Measurements from ENCODE around the gene C1orf116.

Gene C1orf116

GRCh38 chr1:207032528-207033017 lies at the start of gene C1orf116:
Gene C1orf116, minus strand, starts transcription at chr1:207032756. Its CDS starts 5,158 bp downstream, at chr1:207027598.
- DNase-seq (ENCODE audit: low read depth), result no peak
- TF ChIP-seq CTCF (conservative IDR thresholded peaks at IDR 0.05; ENCODE audit: low read depth, low read length), result no peak
- H3K4me3 ChIP-seq (ENCODE audit: low read length), result no peak within 1 kb of the TSS

DNA sequence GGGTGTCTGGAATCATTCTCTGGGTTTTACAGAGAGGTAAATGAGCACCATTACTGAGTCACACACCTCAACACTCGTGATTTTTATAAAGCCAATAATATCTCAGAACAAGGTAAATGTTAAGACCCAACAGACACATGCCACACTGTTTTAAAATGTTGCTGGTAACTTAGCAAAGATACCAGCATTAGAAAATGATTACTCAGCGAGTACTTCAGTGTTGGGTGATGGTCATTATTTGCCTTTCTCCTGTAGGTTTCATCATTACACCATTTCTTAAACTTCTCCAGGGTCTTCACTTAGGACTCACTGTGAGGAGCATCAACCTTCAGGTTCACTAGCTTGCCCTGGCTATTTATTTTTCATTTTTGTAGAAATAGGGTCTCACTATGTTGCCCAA lies 49.2 kb upstream of the C1orf116 start:
- H3K4me3 ChIP-seq (ENCODE audit: low read length), result no peak overlapping the region
- no peak for DNase-seq (ENCODE audit: low read depth)
- TF ChIP-seq CTCF (conservative IDR thresholded peaks at IDR 0.05; ENCODE audit: low read depth, low read length), result no peak

DNA sequence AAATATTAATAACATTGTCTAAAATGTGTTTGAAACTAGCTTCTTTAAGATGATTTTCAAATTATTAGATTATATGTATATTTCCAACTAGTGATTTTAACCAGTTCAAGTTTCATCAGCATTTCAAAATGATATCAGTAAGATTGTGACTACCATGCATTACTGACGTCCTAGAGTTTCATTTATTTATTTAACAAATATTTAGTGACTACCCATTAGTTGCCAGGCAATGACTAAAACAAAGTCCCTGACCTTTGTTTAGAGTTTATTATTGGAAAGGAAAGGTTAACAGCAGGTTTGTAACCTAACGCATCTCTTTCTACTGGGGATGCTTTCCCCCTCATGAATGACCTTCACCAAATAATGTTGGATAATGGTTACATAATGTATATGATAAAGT lies 48.5 kb upstream of the C1orf116 start:
- H3K4me3 ChIP-seq (ENCODE audit: low read length), result no peak overlapping the region
- TF ChIP-seq CTCF (conservative IDR thresholded peaks at IDR 0.05; ENCODE audit: low read depth, low read length), result no peak
- DNase-seq (ENCODE audit: low read depth), result no peak

DNA sequence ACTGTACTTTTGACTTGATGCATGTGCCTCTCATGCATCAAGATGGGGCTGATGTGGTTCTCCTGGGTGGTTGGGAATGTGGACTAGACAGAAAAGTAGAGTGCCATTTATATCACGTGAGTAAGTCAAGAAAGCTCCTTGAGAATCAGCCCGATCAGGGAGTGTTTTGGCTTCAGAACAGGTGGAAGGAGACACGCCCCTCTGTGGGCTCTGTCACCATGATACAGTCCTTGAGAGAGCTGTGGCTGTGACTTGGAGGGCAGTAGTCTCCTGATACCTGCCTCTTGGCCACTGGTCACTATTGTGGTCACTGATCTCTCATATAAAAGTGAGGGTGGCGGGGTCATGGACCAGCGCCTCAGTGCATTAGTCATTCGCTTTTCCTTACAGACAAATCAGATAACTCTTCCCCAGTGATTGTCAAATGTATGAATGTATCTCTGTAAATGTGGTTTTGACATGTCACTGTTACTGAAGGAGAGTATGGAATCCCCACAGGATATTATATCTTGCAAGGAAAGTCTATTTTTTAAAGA lies 47.2 kb upstream of the C1orf116 start:
- TF ChIP-seq CTCF (conservative IDR thresholded peaks at IDR 0.05; ENCODE audit: low read depth, low read length), result no peak
- H3K4me3 ChIP-seq (ENCODE audit: low read length), result no peak overlapping the region
- DNase-seq (ENCODE audit: low read depth), result no peak

GRCh38 chr1:207078578-207079132 lies 46.1 kb upstream of the C1orf116 start:
- DNase-seq (ENCODE audit: low read depth), result no peak
- H3K4me3 ChIP-seq (ENCODE audit: low read length), result no peak overlapping the region
- TF ChIP-seq CTCF (conservative IDR thresholded peaks at IDR 0.05; ENCODE audit: low read depth, low read length), result no peak

DNA sequence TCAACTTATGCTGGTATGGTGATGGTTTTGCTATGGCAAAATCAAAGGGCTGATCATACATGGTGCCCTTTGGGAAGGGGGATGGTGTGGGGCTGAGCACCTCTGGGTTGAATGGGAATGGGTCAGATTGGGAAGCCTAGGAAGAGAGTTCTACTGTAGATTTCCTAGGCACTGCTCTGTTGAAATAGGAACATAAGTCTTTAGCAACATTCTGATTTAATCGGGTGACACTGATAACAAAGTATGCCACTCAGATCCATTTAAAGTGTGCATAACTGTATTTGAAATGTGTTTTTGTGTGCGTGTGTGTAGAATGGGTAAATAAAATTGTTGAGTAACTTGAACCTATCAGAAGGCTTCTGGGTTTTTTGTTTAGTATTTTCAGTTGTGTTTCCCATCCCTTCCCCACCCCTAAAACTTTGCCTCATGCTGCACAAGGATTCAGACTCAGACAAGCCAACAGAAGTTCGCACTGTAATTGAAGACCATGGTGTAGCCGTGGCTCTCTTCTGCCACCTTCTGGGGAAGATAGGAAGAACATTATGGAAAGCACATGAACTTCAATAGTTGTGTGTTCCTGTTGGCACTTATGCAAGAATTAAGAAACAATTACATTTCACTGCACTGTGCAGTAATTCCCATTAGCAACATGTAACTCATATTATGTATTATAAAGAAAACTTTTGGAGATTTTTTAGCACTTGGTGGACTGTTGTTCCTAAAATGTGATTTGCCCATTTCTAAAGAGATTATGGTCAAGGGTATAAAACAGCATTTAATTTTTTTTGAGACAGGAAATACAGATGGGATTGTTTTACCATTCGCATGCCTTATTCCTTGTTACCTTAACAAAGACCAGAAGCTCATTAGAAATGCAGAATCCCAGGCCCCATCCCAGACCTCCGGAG lies 45.2 kb upstream of the C1orf116 start:
- peak; percentile 95 for TF ChIP-seq CTCF (conservative IDR thresholded peaks at IDR 0.05; ENCODE audit: low read depth, low read length)
- no peak overlapping the region for H3K4me3 ChIP-seq (ENCODE audit: low read length)
- no peak for DNase-seq (ENCODE audit: low read depth)

Data from retinal pigment epithelial cell (primary cell).